Effector memory CD4-positive, alpha-beta T cell (primary cell): ENCODE data around the gene TTI1.

Source experiments
- DNase-seq, 3 donors: peaks; one replicate each; pipeline ENCODE4 v3.0.0-alpha.2; 2020
- H3K27ac ChIP-seq: 2 replicates; pipeline ENCODE4 v1.7.0; 2013; ENCODE audit warnings: mild to moderate bottlenecking, low read length, moderate library complexity; ENCODE audit not compliant: insufficient read depth, poor library complexity, severe bottlenecking
- H3K27me3 ChIP-seq: replicated peaks from 2 replicates; pipeline ENCODE4 v1.7.0; 2013; ENCODE audit warnings: mild to moderate bottlenecking, low read length; ENCODE audit not compliant: insufficient read depth, control insufficient read depth, poor library complexity, severe bottlenecking
- H3K36me3 ChIP-seq: 2 replicates; pipeline ENCODE4 v1.7.0; 2013; ENCODE audit warnings: mild to moderate bottlenecking, low read length, moderate library complexity; ENCODE audit not compliant: control insufficient read depth, insufficient read depth
- H3K4me1 ChIP-seq: 2 replicates; pipeline ENCODE4 v1.7.0; 2013; ENCODE audit warnings: low read length, mild to moderate bottlenecking; ENCODE audit not compliant: control insufficient read depth, insufficient read depth, poor library complexity, severe bottlenecking
- H3K4me3 ChIP-seq: 2 replicates; pipeline ENCODE4 v1.7.0; 2013; ENCODE audit warnings: low read length, low read depth, mild to moderate bottlenecking; ENCODE audit not compliant: insufficient read depth, poor library complexity, severe bottlenecking
- H3K9me3 ChIP-seq: 2 replicates; pipeline ENCODE4 v1.7.0; 2013; ENCODE audit warnings: mild to moderate bottlenecking, low read length, moderate library complexity; ENCODE audit not compliant: control insufficient read depth

TTI1 gene

GRCh38 chr20:38002422-38002821 lies 30.8 kb downstream of the TTI1 start:
- Histone ChIP-seq H3K4me1 (no peaks in the 10 kb centered on the region), H3K27me3 (no peaks in the 10 kb centered on the region), H3K27ac (no peak overlapping the region), H3K36me3 (peaks cover 48% of the 10 kb centered on the region), H3K4me3 (no peak overlapping the region), H3K9me3 (no peaks in the 10 kb centered on the region)
- no peak for DNase-seq

GRCh38 chr20:38001981-38002380 lies 31.3 kb downstream of the TTI1 start:
- no peaks in the 10 kb centered on the region for H3K9me3 ChIP-seq
- peaks cover 51% of the 10 kb centered on the region for H3K36me3 ChIP-seq
- no peaks in the 10 kb centered on the region for H3K4me1 ChIP-seq
- H3K27me3 ChIP-seq: no peaks in the 10 kb centered on the region
- H3K4me3 ChIP-seq: no peak overlapping the region
- DNase-seq: no peak
- H3K27ac ChIP-seq: no peak overlapping the region

- H3K4me3 ChIP-seq: no peak overlapping the region
- no peaks in the 10 kb centered on the region for H3K27me3 ChIP-seq
- H3K4me1 ChIP-seq: no peaks in the 10 kb centered on the region
- no peak overlapping the region for H3K27ac ChIP-seq
- no peak for DNase-seq
- no peaks in the 10 kb centered on the region for H3K9me3 ChIP-seq
- H3K36me3 ChIP-seq: peaks cover 58% of the 10 kb centered on the region
Measured at GRCh38 chr20:38001173-38001875, 31.9 kb downstream of the TTI1 start.

- Histone ChIP-seq H3K4me1 (no peaks in the 10 kb centered on the region), H3K27ac (no peak overlapping the region), H3K4me3 (no peak overlapping the region), H3K27me3 (no peaks in the 10 kb centered on the region), H3K36me3 (peaks cover 68% of the 10 kb centered on the region), H3K9me3 (no peaks in the 10 kb centered on the region)
- no peak for DNase-seq
Measured at GRCh38 chr20:38000293-38000692, 33.0 kb downstream of the TTI1 start.

GRCh38 chr20:37999526-38000263 lies 33.6 kb downstream of the TTI1 start:
- no peak overlapping the region for H3K4me3 ChIP-seq
- H3K4me1 ChIP-seq: no peaks in the 10 kb centered on the region
- H3K9me3 ChIP-seq: no peaks in the 10 kb centered on the region
- DNase-seq: no peak
- peaks cover 74% of the 10 kb centered on the region for H3K36me3 ChIP-seq
- no peak overlapping the region for H3K27ac ChIP-seq
- H3K27me3 ChIP-seq: no peaks in the 10 kb centered on the region

GRCh38 chr20:37997516-37997915 lies 35.7 kb downstream of the TTI1 start:
- Histone ChIP-seq H3K27ac (no peak overlapping the region), H3K27me3 (no peaks in the 10 kb centered on the region), H3K36me3 (peaks cover 69% of the 10 kb centered on the region), H3K4me1 (no peaks in the 10 kb centered on the region), H3K4me3 (no peak overlapping the region), H3K9me3 (no peaks in the 10 kb centered on the region)
- DNase-seq: no peak

- Histone ChIP-seq H3K9me3 (no peaks in the 10 kb centered on the region), H3K4me3 (no peak overlapping the region), H3K27me3 (no peaks in the 10 kb centered on the region), H3K36me3 (peaks cover 64% of the 10 kb centered on the region), H3K4me1 (no peaks in the 10 kb centered on the region), H3K27ac (no peak overlapping the region)
- no peak for DNase-seq
Measured at GRCh38 chr20:37995856-37996605, 37.2 kb downstream of the TTI1 start.

GRCh38 chr20:37994512-37994911 lies 38.7 kb downstream of the TTI1 start:
- DNase-seq: no peak
- Histone ChIP-seq H3K9me3 (no peaks in the 10 kb centered on the region), H3K27ac (no peak overlapping the region), H3K4me3 (no peak overlapping the region), H3K27me3 (no peaks in the 10 kb centered on the region), H3K36me3 (peaks cover 50% of the 10 kb centered on the region), H3K4me1 (no peaks in the 10 kb centered on the region)

GRCh38 chr20:37992802-37993409 lies 40.4 kb downstream of the TTI1 start:
- Histone ChIP-seq H3K27ac (no peak overlapping the region), H3K27me3 (no peaks in the 10 kb centered on the region), H3K4me3 (no peak overlapping the region), H3K9me3 (no peaks in the 10 kb centered on the region), H3K36me3 (peaks cover 44% of the 10 kb centered on the region), H3K4me1 (no peaks in the 10 kb centered on the region)
- no peak for DNase-seq
